ENCODE results near the gene RAB30.

DNA sequence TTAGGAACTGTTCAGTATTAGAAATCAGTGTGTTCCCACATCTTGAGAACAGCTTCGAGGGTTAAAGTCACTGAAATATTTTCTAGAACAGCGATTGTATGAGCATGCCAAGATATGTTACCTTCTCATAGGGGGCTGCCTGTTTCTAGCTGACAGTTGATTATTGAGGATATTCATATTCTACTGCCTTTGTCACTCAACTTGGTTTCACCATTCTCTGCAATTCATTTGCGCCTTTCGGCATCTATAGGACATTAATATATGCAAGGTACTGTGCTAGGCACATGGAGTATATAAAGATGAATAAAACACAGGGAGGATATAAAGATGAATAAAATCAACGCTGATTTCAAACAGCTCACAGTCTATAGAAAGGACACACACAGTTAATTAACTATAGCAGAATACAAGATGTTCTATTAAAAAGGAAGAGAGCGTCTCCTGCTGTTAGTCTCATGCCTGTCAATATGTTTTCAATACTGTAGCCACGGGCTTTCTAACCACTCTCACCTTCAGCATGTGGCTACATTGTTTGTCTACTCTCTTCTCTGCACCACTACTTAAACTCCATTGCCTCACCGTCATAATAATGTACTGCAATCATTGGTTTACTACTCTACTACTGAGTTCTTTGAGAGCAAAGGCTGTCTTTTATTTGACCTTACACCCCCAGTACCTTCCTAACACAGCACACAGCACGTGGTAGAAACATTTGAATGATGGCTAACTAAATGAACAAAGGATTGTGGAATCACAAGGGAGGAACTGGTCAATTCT, 81.9 kb downstream of the RAB30 start:
- TF ChIP-seq, protein P1, sequence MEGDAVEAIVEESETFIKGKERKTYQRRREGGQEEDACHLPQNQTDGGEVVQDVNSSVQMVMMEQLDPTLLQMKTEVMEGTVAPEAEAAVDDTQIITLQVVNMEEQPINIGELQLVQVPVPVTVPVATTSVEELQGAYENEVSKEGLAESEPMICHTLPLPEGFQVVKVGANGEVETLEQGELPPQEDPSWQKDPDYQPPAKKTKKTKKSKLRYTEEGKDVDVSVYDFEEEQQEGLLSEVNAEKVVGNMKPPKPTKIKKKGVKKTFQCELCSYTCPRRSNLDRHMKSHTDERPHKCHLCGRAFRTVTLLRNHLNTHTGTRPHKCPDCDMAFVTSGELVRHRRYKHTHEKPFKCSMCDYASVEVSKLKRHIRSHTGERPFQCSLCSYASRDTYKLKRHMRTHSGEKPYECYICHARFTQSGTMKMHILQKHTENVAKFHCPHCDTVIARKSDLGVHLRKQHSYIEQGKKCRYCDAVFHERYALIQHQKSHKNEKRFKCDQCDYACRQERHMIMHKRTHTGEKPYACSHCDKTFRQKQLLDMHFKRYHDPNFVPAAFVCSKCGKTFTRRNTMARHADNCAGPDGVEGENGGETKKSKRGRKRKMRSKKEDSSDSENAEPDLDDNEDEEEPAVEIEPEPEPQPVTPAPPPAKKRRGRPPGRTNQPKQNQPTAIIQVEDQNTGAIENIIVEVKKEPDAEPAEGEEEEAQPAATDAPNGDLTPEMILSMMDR (IDR thresholded peaks at IDR 0.05; ENCODE audit: poor library complexity): no peak
- TF ChIP-seq EZH2 (IDR thresholded peaks at IDR 0.05; ENCODE audit: borderline replicate concordance): no peak
- no peak for TF ChIP-seq EZH2phosphoT487 (IDR thresholded peaks at IDR 0.05; ENCODE audit: low read depth, severe bottlenecking, unreplicated experiment)

All from hepatocyte (in vitro differentiated cells).